ENCODE results near the gene TSPAN3.

DNA sequence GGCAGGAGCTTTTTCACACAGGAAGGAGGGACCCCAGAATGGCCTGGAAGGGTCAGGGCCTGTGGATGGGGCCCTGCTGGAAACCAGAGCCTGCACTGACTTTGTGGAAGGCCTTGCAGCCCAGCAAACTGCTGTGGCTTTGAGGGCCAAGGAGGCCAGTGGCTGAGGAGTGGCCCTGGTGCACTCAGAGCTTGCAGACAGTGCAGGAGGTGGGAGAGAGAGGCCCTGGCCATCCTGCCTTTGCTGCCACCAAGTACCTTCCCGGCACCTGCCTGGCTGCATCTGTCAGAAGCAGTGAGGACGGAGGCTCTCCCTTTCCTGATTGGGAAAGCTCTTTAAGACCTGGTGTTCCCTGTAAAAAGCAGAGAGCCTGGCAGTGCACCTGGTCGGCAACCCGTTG lies 69.6 kb downstream of the TSPAN3 start:
- no peak for TF ChIP-seq EP300 (IDR thresholded peaks at IDR 0.05)
- no peak for TF ChIP-seq POLR2A (IDR thresholded peaks at IDR 0.05; ENCODE audit: low read depth)
- TF ChIP-seq, protein P1, sequence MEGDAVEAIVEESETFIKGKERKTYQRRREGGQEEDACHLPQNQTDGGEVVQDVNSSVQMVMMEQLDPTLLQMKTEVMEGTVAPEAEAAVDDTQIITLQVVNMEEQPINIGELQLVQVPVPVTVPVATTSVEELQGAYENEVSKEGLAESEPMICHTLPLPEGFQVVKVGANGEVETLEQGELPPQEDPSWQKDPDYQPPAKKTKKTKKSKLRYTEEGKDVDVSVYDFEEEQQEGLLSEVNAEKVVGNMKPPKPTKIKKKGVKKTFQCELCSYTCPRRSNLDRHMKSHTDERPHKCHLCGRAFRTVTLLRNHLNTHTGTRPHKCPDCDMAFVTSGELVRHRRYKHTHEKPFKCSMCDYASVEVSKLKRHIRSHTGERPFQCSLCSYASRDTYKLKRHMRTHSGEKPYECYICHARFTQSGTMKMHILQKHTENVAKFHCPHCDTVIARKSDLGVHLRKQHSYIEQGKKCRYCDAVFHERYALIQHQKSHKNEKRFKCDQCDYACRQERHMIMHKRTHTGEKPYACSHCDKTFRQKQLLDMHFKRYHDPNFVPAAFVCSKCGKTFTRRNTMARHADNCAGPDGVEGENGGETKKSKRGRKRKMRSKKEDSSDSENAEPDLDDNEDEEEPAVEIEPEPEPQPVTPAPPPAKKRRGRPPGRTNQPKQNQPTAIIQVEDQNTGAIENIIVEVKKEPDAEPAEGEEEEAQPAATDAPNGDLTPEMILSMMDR (IDR thresholded peaks at IDR 0.05), result no peak

Measured in esophagus muscularis mucosa (tissue), 4 donors.